ENCODE results near the gene NVL.
"Not testable (repeated sequence)": the region's sequence is repeated elsewhere in the genome, so short reads cannot be mapped to it uniquely, and the experiment has no call there.

DNA sequence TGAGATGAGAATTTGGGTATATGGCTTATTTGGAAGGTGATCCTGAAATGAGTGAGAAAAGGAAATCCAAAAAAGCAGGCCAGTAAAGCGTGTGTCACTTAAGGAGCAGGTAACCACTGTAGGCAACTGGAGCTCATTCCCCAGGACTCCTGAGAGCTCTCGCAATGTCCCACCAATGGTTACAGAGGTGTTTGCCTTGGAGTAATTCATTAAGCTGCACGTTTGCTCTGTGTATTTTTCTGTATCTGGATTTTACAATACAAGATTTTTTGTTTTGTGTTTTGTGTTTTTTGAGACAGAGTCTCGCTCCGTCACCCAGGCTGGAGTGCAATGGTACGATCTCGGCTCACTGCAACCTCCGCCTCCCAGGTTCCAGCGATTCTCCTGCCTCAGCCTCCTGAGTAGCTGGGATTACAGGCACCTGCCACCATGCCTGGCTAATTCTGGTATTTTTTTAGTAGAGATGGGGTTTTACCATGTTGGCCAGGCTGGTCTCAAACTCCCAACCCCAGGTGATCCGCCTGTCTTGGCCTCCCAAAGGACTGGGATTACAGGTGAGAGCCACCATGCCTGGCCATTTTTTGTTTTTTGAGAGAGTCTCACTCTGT lies 123.9 kb downstream of the NVL start:
- TF ChIP-seq TCF7 (IDR thresholded peaks at IDR 0.05; ENCODE audit: borderline replicate concordance); ATF3 (IDR thresholded peaks at IDR 0.05; ENCODE audit: borderline replicate concordance, extremely low read depth, low read depth, low read length); SIN3A (IDR thresholded peaks at IDR 0.05; ENCODE audit: low read depth, low read length); YBX1 (IDR thresholded peaks at IDR 0.05); HDAC6 (IDR thresholded peaks at IDR 0.05; ENCODE audit: unreplicated experiment); KDM1A (IDR thresholded peaks at IDR 0.05; ENCODE audit: borderline replicate concordance); YY1 (IDR thresholded peaks at IDR 0.05; ENCODE audit: low read depth, low read length); POLR2AphosphoS5 (IDR thresholded peaks at IDR 0.05; ENCODE audit: low read length): not testable (repeated sequence)
- TF ChIP-seq, protein P1, sequence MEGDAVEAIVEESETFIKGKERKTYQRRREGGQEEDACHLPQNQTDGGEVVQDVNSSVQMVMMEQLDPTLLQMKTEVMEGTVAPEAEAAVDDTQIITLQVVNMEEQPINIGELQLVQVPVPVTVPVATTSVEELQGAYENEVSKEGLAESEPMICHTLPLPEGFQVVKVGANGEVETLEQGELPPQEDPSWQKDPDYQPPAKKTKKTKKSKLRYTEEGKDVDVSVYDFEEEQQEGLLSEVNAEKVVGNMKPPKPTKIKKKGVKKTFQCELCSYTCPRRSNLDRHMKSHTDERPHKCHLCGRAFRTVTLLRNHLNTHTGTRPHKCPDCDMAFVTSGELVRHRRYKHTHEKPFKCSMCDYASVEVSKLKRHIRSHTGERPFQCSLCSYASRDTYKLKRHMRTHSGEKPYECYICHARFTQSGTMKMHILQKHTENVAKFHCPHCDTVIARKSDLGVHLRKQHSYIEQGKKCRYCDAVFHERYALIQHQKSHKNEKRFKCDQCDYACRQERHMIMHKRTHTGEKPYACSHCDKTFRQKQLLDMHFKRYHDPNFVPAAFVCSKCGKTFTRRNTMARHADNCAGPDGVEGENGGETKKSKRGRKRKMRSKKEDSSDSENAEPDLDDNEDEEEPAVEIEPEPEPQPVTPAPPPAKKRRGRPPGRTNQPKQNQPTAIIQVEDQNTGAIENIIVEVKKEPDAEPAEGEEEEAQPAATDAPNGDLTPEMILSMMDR (IDR thresholded peaks at IDR 0.05 in 2 of 3, conservative IDR thresholded peaks at IDR 0.05 in 1 of 3; ENCODE audit: control insufficient read depth in 2 of 3, extremely low read depth in 1 of 3, insufficient read depth in 1 of 3, low read depth in 3 of 3, low read length in 3 of 3): not testable (repeated sequence)
